DMS79 treated with DMSO at 0.1 percent for 48 hours (cell line): ENCODE data around the gene TDRD15.
"Not testable (repeated sequence)": the region's sequence is repeated elsewhere in the genome, so short reads cannot be mapped to it uniquely, and the experiment has no call there.

Source experiments
- DNase-seq: peaks from one replicate; lab custom pipeline; 2025; lab: John Stamatoyannopoulos, UW

TDRD15 gene

DNA sequence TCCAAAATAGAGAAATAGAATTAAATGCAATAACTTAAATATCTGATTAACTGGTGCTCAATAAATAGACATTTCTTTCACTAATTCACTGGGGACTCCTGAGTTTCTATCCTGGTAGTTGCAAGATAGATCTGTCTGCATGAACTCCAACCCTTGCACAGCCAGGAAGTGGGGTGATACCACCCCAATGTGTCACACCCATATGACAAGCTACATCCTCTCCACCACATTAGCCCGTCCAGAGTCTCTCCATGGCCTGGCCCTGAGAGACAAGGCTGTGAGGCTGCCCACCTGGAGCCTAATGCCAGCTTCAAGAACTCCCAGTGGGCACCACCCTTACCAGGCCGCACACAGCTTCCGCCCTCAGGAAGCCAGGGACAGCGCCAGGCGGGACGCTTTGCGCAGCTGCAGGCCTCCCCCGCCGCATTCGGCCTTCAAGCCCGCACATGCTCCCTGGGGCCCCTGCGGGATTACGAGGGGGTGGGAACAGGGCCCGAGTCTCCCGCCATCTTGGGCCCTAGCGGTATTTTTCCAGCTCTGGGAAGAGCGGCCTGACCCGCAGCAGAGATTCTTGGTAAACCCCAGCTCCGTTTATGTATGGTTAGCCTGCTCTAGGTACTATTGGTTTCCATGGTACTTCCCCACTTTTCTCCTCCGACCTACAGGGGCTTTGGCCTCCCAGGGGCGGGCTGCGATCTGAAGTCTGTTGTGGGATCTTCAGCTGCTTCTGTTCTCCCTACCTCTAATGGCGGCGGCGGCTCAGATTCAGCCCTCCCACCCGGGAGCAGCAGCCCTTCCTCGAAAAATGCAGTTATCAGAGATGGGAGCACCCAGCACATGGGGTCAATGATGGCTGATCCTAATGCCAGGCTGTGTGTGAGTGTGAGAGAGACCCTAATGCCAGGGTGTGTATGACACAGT, at the start of gene TDRD15:
TDRD15 (plus strand) TSS at position 496 of the 921 bp plus-strand sequence. CDS start 13,500 bp downstream, outside the sequence.
- DNase-seq, result no peak

DNA sequence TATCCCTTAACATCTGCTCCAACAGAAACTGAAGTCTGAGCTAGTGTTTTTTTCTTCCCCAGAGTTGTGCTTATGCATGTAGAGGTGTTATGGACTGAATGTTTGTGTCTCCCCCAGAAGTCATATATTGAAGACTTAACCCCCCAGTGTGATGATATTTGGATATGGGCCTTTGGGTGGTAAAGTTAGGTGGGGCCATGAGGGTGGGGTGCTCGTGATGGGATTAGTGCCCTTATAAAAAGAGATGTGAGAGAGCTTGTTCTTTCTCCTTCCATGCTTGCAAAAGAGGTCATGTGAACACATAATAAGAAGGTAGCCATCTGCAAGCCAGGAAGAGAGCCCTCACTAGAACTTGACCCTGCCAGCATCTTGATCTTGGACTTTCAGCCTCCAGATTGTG, 45.5 kb upstream of the TDRD15 start:
- no peak for DNase-seq

DNA sequence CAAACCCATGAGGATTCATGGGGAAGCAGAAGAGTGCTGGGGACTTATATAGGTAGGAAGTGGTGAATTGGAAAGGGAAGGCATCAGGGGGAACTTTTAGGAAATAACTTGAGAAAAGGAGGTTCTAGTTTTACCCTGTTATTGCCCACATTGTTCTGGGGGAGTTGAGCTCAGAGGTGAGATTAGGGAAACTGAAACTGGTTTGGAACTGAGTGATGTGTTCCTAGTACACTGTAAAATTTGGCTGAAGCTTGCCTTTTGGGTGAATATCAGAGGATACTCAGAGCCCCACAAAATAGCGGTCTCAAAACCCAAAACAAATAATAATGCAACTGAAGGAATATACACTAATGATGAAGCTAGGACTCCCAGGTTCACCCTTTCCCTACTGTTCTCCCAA, 40.3 kb upstream of the TDRD15 start:
- no peak for DNase-seq

DNA sequence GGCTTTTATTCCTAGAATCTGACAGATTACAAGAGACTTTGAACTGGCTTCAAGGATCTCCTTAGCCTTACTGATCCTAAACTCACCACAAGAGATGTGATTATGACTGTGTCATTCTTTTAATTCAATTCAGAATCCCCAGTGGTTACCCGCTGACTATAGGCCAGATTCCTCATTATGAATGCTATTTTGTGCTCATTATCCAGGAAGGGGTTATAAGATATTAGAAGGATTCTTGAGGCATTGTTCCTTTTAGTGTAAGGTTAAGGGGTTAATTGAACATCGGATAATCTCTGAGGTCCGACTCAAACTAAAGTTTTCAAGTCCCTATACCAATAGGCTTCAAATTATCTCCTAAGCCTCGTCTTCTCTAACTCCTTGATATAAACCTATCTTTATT, 39.4 kb upstream of the TDRD15 start:
- no peak for DNase-seq

DNA sequence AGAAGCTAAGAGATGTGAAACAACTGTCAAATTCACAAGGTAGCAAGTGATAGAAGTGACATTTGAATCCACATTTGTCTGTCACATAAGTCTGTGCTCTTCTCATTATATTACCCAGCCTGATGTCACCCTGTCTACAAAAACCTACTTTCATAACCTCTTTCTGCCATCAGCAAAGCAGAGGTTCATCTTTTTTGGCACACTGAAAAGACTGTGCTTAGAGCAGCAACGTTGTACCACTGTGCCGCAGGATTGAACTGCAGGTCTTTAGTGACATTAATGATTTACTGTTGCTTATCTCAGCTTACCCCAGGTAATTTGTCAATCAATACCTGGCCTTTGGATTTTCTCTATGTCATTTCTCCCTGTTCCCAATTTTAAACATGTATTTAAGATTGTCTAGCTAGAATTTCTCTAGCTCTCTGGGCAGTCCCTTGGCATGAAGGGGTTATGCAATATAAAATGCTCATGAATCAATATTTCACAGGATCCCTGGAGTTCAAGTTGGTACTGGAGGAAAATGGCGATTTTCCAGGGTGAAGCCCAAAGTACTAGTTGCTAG, 31.4 kb upstream of the TDRD15 start:
- no peak for DNase-seq

DNA sequence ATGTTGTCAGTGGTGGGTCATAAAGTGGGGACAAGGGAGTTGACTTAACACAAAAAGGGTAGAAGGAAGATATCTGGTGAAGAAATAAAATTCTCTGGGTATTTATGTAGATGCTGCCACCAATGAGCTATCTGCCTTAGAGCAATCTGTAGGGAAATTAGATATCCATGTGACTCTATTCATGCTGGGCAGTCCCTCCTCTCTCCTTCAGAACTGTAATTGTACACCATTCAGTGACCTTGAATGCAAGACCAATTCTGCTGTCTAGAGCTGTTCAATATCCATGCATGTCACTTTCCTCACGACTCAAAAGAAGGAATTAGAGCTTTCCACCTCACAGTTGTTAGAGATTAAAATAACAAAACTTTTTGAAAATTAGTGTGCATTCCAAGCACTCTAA, 28.6 kb upstream of the TDRD15 start:
- no peak for DNase-seq

DNA sequence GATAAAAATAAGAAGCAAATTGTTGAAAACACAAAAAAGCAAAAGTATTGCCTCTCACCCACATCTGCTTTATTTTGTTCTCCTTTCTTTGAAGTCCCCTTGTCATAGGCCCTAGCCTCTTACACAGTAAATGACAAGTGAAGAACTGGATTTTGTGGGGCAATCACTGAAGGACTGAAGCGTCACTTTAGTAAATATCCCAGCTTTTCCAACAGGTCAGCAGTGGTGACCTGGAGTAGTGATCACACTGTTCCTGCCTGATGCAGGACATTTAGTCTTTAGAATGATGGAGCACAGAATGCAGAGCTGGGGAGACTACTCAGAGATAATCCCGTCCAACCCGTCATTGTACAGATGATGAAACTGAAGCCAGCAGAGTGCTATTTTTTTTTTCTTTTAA, 28.1 kb upstream of the TDRD15 start:
- DNase-seq, result no peak

DNA sequence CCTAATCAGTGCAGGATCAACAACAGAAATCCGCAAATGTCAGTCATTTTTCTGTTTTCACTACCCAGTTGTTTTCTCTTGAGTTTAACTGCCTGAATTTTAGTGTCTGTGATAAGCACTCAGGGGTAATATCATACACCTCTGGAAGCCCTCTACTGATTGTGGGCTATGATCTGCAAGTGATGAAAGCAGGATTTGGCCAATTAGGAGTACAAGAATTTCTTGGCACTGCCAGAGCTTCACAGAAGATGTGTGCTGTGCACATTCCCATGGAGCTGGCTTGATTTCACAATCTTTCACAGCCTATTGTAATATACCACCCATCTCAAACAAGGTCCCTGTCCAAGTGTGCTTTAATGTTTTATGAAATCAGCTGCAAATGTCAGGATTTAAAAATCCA, 27.3 kb upstream of the TDRD15 start:
- DNase-seq, result no peak

DNA sequence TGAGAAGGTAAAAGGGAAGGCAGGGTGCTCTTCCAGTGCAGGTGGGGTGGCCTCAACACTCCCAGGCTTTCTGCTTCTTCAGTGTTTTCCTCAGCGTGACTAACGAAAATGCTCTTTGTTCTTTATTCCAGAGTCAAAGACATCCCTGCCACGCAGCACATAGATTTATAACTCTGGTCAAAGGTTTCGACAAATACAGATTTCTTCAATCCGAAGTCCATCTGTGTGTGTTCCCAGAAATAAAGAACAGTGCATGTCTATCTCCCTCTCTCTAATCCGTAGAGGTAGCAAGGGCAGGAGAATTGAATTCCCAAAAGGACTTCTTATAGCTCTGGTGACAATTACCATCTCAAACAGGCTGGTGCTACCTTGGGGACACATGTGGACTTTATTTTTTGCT, 26.4 kb upstream of the TDRD15 start:
- no peak for DNase-seq

DNA sequence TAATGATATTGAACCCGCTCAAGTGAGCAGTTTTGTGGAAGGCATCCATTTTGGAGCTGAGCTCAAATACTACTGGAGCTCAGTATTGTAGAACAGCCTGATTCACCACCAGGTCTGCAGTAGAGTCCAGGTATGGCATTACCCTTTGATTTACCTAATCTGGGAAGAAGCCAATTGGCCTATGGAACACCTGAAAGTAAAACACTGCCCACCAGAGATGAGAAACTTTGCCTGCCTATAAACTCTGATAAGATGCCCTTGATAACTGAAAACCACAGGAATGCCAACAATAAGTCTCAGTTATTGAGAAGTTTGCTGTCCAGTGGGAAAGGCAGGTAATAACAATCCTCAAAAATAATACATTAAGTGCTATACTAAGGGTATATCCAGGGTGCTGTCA, 25.5 kb upstream of the TDRD15 start:
- DNase-seq, result no peak

DNA sequence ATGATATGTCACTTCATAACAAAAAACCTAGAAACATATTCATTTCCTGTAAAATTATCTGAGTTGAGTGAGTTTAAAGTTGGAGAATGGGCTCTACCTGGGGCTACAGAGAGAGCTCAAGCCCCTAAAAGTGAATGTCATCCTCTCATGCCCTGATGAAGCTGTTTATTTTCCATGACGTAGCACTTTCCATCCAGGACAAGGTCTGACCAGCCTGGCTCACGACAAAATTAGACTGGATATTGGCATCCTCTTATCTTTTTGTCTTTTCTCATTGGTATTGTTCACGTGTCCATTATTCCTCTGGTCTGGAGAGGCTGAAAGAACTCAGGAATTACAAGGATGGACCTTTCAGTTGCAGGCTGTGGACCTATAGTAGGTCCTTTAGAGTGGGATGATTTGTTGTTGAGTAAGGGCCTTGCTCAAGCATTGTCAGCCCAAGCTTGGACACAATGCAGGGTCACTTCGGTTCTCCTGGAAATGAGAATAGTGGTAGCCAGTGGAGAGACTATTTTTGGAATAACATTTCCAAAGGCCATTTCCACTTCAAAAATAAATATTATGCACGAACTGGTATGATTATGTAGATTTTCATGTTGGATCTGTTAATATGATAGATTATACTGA, 24.4 kb upstream of the TDRD15 start:
- DNase-seq, result no peak

DNA sequence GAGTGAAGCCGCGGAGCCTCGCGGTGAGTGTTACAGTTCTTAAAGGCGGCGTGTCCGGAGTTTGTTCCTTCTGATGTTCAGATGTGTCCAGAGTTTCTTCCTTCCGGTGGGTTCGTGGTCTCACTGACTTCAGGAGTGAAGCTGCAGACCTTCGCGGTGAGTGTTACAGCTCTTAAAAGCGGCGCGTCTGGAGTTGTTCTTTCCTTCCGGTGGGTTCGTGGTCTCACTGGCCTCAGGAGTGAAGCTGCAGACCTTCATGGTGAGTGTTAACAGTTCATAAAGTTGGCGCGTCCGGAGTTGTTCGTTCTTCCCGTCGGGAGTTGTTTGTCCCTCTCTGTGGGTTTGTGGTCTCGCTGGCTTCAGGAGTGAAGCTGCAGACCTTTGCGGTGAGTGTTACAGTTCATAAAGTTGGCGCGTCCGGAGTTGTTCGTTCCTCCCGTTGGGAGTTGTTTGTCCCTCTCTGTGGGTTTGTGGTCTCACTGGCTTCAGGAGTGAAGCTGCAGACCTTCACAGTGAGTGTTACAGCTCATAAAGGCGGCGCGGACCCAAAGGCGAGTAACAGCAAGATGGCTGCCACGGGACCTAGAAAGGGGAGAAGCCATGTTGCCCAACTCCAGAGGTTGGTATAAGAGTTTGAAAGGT, 22.1 kb upstream of the TDRD15 start:
- DNase-seq, result not testable (repeated sequence)

DNA sequence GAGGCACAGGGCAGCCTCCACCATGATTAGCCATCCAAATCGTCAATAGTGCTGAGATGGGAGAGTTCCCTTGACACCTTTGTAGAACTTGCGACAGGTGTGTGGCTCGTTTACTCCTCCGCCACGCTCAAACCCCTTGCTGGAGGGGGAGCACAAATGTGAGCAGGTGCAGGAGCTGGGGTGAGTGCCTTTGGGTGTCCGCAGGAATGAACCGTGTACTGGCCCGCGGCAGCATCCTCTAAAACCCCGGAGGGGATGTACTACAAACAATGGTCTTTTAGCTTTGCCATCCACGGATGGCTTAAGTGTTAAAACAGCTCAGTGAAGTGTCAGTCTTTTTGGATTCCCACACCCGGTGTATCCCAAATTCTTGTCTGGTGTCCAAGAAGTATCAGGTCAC, 21.4 kb upstream of the TDRD15 start:
- no peak for DNase-seq

DNA sequence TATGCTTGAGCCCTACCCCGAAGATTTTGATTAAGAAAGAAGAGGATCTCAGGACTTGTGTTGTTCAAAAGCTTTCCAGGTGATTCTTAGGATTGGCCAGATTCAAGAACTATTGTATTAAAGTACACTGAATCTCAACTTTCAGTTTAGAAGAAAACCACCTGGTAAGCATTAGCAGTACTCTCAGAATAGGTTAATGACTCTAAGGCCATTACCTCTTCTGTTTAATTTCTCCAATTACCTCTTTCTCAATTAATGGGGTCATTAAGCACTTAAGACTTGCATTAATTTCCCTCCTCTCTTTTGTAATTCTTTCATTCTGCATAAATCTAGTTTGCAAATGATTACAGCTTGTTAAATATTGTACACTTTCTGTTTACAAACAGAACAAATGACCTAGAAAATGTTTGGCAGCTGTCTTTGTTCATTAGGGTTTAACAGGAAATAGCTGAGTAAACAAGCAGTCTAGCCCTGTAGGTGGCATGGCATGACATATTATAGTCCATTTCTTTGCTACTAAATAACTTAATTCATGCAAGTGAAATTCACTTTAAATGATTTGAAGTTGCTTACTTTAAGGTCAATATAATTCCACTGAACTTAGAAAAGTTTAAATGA, 20.4 kb upstream of the TDRD15 start:
- DNase-seq, result peak; percentile 4

DNA sequence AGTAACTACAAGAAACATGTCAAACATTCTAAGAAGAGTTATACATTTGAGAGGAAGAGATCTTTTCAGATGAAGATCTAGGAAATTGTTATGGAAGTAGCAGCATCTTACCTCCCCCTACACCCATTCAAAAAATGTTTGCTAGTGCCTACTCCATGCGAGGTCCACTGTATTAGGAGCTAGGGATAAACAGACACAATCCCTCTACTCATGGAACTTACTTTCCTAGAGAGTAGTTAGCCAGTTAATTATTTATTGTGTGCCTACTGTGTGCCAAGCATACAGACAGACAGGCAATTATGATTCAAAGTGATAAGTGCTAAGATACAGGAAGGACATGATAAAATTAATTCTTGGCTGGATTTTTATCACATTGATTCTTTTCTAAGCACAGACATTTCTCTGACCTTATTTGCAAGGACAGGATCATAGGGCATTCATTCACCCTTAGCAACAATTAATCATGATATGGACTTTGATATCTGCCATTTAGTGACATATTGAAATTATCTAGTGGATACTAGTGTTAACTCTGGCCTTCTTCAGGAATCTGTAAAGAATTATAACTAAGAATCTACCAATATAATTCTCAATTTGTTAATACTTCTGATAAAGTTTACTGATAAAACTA, 19.6 kb upstream of the TDRD15 start:
- no peak for DNase-seq

DNA sequence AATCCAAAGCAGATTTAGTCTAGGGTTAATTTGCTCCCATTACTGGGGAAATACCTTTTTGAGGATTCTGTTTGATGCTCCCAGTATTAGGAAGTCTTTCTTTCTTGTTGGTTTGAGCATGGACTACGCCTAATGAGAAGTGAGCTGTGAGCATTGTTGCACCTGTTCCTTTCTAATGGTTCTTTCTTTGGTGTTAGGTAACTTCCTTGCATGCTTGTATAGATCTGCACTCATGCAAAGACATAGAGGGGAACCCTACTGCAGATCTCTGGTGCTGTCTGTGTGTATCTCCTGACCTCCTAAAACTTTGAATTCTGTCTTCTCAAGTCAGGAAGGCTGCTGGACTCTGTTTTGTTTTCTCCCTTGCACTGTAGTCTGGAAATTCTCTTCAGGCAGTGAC, 12.8 kb upstream of the TDRD15 start:
- no peak for DNase-seq

DNA sequence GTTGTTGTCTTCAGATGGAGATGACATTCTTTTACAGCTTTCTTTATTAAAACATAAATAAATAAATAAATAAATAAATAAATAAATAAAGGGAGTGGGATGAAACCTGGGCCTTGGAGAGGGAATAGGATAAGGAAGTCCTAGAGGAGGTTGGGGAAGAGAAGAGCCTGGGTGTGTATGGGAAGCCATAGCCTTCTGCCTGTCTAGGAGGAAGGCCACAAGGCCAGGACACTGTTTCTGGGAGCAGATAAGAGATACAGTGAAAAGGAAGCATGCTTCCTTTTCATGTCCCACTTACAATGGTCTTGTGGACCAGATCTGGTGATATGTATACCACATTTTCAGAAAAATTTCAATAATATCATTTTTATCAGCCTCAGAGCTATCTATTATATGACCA, 6.1 kb upstream of the TDRD15 start:
- DNase-seq, result no peak

DNA sequence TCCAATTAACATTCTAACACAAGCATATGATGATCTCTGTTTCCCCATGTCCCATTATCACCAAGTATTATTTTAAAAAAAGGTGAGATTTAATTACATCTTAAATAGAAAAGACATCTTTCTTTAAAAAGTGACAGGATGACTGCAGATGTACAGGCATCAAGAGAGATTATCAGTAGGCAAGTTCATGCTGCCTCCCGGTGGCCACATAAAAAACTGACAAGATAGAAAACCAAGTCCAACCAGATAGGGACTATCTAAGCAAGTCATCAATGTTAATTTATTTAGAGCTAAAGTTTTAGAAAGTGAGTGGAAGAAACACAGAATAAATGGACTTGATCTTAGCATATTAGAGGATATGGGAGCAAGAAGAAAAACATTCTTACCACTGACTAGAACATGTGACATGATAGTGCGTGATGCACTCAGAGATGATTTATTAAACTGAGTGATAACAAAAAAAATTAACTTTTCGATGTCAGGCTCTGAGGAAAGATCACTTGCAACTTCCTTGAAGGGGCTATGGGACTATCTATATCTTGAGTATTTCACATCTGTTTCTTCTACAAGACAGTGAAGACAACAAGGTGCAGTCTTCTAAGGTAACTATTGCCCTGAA, 5.4 kb upstream of the TDRD15 start:
- DNase-seq, result no peak

DNA sequence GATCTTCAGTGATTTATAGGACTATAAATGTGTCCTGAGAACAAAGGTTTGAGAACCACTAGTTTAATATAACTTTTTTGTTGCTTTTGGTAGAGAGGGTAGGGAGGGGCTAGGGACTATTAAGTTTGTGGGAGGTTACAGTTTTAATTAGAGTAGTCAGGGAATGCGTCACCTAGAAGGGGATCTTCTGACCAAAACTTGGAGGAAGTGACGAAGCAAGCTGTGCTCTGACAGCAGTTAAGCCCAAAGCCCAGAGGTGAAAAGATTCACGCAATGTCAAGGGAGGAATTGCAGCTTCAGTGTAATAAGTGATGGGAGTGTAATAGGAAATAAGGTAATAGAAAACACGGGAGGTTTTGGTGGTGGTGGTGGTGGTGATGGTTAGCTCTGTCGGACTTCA, 8.1 kb downstream of the TDRD15 start:
- DNase-seq, result no peak

DNA sequence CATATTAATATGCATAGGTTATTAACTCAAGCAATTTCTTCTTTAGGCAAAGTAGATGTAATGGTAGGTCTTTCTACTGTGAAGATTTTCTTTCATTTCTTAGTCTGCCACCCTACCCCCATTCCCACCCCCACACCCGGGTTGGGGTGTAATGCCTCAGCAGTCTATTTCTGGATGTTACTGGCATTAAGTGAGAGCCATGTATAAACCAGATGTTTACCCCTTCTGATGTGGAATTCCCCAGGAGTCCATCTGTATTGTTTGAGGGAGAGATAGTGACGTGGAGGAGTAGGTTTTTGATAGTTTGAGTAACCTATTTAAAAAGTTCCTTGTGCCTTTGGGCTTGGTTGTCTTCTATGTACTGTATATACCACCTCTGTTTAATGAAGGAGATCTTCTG, 11.8 kb downstream of the TDRD15 start:
- no peak for DNase-seq

DNA sequence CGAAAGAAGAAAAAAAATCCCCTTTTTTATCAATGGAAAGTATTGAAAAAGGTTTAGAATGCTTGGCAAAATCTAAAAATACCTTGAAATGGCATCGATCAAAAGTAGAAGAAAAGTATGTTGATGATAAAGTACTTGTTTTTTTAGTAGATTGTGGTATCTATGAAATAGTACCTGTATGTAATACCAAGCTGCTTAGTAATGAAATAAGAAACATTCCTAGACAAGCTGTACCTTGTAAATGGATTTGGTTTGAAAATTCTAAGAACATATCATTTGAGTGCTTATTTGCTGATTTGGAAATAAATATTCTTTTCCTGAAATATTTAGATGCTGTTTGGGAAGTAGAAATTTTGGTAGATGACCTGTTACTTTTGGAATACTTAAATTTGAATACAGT, 18.4 kb downstream of the TDRD15 start:
- DNase-seq, result no peak
